Measurements from ENCODE around the gene FAM171A2.

FAM171A2 gene

GRCh38 chr17:44323359-44324091 lies 40.1 kb downstream of the FAM171A2 start:
- no peak for DNase-seq (ENCODE audit: low read depth in 2 of 2)

- DNase-seq (ENCODE audit: low read depth in 2 of 2): no peak
Observed at GRCh38 chr17:44322236-44322895, 41.3 kb downstream of the FAM171A2 start.

- no peak for DNase-seq (ENCODE audit: low read depth in 2 of 2)
Observed at GRCh38 chr17:44321246-44322120, 42.2 kb downstream of the FAM171A2 start.

- DNase-seq (ENCODE audit: low read depth in 2 of 2): no peak
Observed at GRCh38 chr17:44320066-44320465, 43.6 kb downstream of the FAM171A2 start.

- no peak for DNase-seq (ENCODE audit: low read depth in 2 of 2)
Observed at GRCh38 chr17:44318077-44318892, 45.4 kb downstream of the FAM171A2 start.

- no peak for DNase-seq (ENCODE audit: low read depth in 2 of 2)
Observed at GRCh38 chr17:44317545-44317944, 46.1 kb downstream of the FAM171A2 start.

- no peak for DNase-seq (ENCODE audit: low read depth in 2 of 2)
Observed at GRCh38 chr17:44315760-44316731, 47.6 kb downstream of the FAM171A2 start.

- DNase-seq (ENCODE audit: low read depth in 2 of 2): no peak
Observed at GRCh38 chr17:44314869-44315661, 48.6 kb downstream of the FAM171A2 start.

GRCh38 chr17:44314524-44314868 lies 49.2 kb downstream of the FAM171A2 start:
- no peak for DNase-seq (ENCODE audit: low read depth in 2 of 2)

GRCh38 chr17:44314031-44314430 lies 49.6 kb downstream of the FAM171A2 start:
- DNase-seq (ENCODE audit: low read depth in 2 of 2): no peak

- DNase-seq (ENCODE audit: low read depth in 2 of 2): no peak
Observed at GRCh38 chr17:44312396-44313104, 51.1 kb downstream of the FAM171A2 start.

GRCh38 chr17:44311562-44312181 lies 52.0 kb downstream of the FAM171A2 start:
- no peak for DNase-seq (ENCODE audit: low read depth in 2 of 2)

- no peak for DNase-seq (ENCODE audit: low read depth in 2 of 2)
Observed at GRCh38 chr17:44310609-44311376, 52.9 kb downstream of the FAM171A2 start.

GRCh38 chr17:44310188-44310587 lies 53.5 kb downstream of the FAM171A2 start:
- no peak for DNase-seq (ENCODE audit: low read depth in 2 of 2)

- DNase-seq (ENCODE audit: low read depth in 2 of 2): no peak
Observed at GRCh38 chr17:44309472-44309871, 54.2 kb downstream of the FAM171A2 start.

- DNase-seq (ENCODE audit: low read depth in 2 of 2): no peak
Observed at GRCh38 chr17:44308865-44309264, 54.8 kb downstream of the FAM171A2 start.

GRCh38 chr17:44308320-44308818 lies 55.3 kb downstream of the FAM171A2 start, which contains the start of gene RUNDC3A:
Gene RUNDC3A, plus strand, starts transcription at chr17:44308601. Its CDS starts 232 bp downstream, at chr17:44308833.
- peak; percentile 63 to 69 for DNase-seq (ENCODE audit: low read depth in 2 of 2)
